Sigmoid colon (tissue), 7 donors: ENCODE results near the gene APOL3. TPM values are rescaled to one million over a fixed set of nuclear protein-coding genes. Genes with fewer than 3 reads are reported as not detected.
A peak's percentile ranks its signal among the peaks of the same experiment; 100 is the strongest.

Experiments used
- DNase-seq: peaks from one replicate; pipeline ENCODE4 v3.0.0-alpha.2; 2019
- H3K27ac ChIP-seq, 4 donors: fragments of 200-600 bp; sonication (generic); one replicate each; pipeline ENCODE4 v1.5.1; 2016 to 2019; ENCODE audit warnings: mild to moderate bottlenecking in 1 of 4
- H3K27me3 ChIP-seq, 3 donors: fragments of 200-600 bp; sonication (generic); one replicate each; pipeline ENCODE4 v1.5.1; 2019; ENCODE audit warnings: mild to moderate bottlenecking in 1 of 3
- H3K36me3 ChIP-seq, 4 donors: fragments of 200-600 bp; sonication (generic); one replicate each; pipeline ENCODE4 v1.5.1; 2016 to 2019
- H3K4me1 ChIP-seq, 4 donors: fragments of 200-600 bp; sonication (generic); one replicate each; pipeline ENCODE4 v1.5.1; 2017 to 2019
- H3K4me3 ChIP-seq, 4 donors: fragments of 200-600 bp; sonication (generic); one replicate each; pipeline ENCODE4 v1.5.1; 2017 to 2019; ENCODE audit warnings: mild to moderate bottlenecking in 2 of 4, moderate library complexity in 1 of 4
- H3K9me3 ChIP-seq, 4 donors: fragments of 200-600 bp in 3 of 4; sonication (generic) in 3 of 4; one replicate each; pipeline versions ENCODE4 v1.5.1 to v1.6.1; 2013 to 2019
- EP300 ChIP-seq, 4 donors: sonication (generic); formaldehyde crosslinking; IDR thresholded peaks; one replicate each; pipeline ENCODE4 v1.6.1; 2017; ENCODE audit warnings: antibody characterized with exemption in 4 of 4
- POLR2A ChIP-seq, 2 donors: fragments of 450-650 bp; IDR thresholded peaks; one replicate each; pipeline ENCODE4 v1.6.1; 2016; ENCODE audit warnings: antibody characterized with exemption in 2 of 2, mild to moderate bottlenecking in 2 of 2, moderate library complexity in 2 of 2
- POLR2AphosphoS5 ChIP-seq, 4 donors: sonication (generic); formaldehyde crosslinking; IDR thresholded peaks; one replicate each; pipeline ENCODE4 v1.6.1; 2017; ENCODE audit warnings: antibody characterized with exemption in 4 of 4
- WGBS, 2 donors: extraction: QIAGEN DNeasy Blood & Tissue Kit; methylation state at CpG; one replicate each; pipeline ENCODE4 v1.1.7; 2013; 5-methylcytosine and 5-hydroxymethylcytosine counted together
- intact Hi-C: fragments of 100-400 bp; cut with DNase I; formaldehyde crosslinking; loops from one replicate; pipeline ENCODE4 v1.15.1; 2023
- polyA plus RNA-seq, 3 donors: library from polyadenylated mRNA; stranded (reverse); fragments of 200-250 nt; gene quantifications; one replicate each; pipeline ENCODE4 v1.2.3, GENCODE V29; 2013
- total RNA-seq, 4 donors: library from RNA; depleted of rRNA; stranded (reverse); fragments of >200 nt; gene quantifications; one replicate each; pipeline ENCODE4 v1.1.0, GENCODE V29; 2016
- TF ChIP-seq, protein P1 (sequence below), 4 experiments: fragments of 450-650 bp in 3 of 4; fragments of 200-600 bp in 1 of 4; IDR thresholded peaks; one replicate each; pipeline ENCODE4 v1.5.1; 2016 to 2019; ENCODE audit warnings: antibody characterized with exemption in 4 of 4, mild to moderate bottlenecking in 3 of 4, moderate library complexity in 2 of 4
- donor health status: healthy with polysubstance abuse.
- donor health status: Bipolar disorder and iron deficiency.
- donor health status: healthy.

APOL3 gene
- total and polyA plus RNA-seq, 7 donors = 7.4 to 48.9 (median 27.4) TPM

DNA sequence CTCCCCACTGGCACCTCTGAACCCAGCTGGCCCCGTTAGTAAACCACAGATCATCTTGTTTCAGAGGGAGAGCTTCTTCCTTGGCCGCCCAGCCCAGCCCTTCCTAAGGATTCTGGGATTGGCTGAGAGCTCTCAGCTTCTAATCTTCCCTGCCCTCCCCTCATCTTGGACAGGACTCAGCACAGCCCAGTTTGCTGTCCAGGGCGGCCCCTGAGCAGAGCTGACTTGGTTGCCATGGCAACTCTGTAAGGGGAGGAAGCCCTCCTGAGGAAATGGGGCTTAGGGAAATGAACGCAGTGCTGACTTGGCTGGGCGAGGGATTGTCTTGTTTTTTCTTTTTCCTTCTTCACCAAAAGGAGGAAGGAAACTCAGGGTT is 36.5 kb upstream of the APOL3 start:
- intact Hi-C loops = loop anchor here (5.0 kb wide), 1 partner anchor 40 kb away; the partner anchor contains the start of gene APOL2
- Histone ChIP-seq H3K9me3 (no peaks in the 10 kb centered on the region), H3K36me3 (no peaks in the 10 kb centered on the region), H3K4me1 (peaks cover 0 to 25% (median 9%) of the 10 kb centered on the region in 4 donors), H3K27ac (peak overlapping the region; percentile 1 to 52 (median 32)), H3K4me3 (no peak overlapping the region), H3K27me3 (no peaks in the 10 kb centered on the region)
- peak; percentile 83 for DNase-seq
- no peak for TF ChIP-seq POLR2A (IDR thresholded peaks at IDR 0.05)
- TF ChIP-seq POLR2AphosphoS5 (IDR thresholded peaks at IDR 0.05) = no peak
- TF ChIP-seq EP300 (IDR thresholded peaks at IDR 0.05) = no peak
- TF ChIP-seq, protein P1, sequence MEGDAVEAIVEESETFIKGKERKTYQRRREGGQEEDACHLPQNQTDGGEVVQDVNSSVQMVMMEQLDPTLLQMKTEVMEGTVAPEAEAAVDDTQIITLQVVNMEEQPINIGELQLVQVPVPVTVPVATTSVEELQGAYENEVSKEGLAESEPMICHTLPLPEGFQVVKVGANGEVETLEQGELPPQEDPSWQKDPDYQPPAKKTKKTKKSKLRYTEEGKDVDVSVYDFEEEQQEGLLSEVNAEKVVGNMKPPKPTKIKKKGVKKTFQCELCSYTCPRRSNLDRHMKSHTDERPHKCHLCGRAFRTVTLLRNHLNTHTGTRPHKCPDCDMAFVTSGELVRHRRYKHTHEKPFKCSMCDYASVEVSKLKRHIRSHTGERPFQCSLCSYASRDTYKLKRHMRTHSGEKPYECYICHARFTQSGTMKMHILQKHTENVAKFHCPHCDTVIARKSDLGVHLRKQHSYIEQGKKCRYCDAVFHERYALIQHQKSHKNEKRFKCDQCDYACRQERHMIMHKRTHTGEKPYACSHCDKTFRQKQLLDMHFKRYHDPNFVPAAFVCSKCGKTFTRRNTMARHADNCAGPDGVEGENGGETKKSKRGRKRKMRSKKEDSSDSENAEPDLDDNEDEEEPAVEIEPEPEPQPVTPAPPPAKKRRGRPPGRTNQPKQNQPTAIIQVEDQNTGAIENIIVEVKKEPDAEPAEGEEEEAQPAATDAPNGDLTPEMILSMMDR (IDR thresholded peaks at IDR 0.05) = no peak
- WGBS, 2 donors = 14 to 41% methylated on average over 5 of the region's 5 CpGs

DNA sequence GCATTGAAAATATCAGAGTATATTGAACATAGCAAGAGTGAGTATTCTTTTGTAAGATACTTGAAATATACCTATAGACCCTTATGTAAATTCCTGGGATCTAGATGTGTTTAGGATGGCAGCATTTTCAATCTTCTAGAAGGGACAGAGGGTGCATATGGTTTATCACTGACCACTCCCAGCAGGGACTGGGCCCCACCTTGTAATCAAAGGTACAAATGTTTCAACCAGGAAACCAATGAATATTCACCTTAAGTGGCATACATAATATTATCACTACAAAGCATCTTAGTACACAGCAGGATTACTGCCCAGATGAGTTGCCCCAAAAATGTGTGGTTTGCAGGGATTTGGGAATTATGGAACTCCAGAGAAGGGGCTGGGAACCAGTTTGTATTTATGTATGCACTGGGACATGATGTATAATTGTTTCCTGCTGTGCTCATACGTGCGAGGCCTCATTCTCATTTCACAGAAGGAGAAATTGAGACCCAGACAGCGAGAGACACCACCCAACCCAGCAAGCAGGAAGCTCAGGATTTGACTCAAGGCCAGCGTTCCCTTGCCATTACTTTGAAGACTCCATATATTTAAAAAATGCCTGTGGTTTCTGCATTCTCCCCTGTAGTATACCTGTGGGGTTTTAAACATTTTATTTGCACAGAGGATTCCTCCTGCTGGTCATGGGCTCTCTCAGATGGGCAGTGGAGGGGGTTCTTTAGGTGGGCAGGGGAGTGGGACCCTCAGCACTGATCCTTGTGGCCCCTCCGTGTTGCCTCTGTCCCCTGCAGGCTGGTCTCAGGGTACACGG is 35.9 kb upstream of the APOL3 start:
- Histone ChIP-seq H3K4me3 (no peak overlapping the region), H3K36me3 (no peaks in the 10 kb centered on the region), H3K9me3 (no peaks in the 10 kb centered on the region), H3K4me1 (peaks cover 0 to 24% (median 4%) of the 10 kb centered on the region in 4 donors), H3K27me3 (no peaks in the 10 kb centered on the region), H3K27ac (peak overlapping the region; percentile 1 to 52 (median 32))
- DNase-seq = no peak
- 52 to 56% methylated on average over 6 of the region's 6 CpGs for WGBS, 2 donors
- no peak for TF ChIP-seq EP300 (IDR thresholded peaks at IDR 0.05)
- TF ChIP-seq, protein P1 (IDR thresholded peaks at IDR 0.05) = no peak
- intact Hi-C loops = loop anchor here (5.0 kb wide), 1 partner anchor 41 kb away; the partner anchor contains the start of gene APOL2

DNA sequence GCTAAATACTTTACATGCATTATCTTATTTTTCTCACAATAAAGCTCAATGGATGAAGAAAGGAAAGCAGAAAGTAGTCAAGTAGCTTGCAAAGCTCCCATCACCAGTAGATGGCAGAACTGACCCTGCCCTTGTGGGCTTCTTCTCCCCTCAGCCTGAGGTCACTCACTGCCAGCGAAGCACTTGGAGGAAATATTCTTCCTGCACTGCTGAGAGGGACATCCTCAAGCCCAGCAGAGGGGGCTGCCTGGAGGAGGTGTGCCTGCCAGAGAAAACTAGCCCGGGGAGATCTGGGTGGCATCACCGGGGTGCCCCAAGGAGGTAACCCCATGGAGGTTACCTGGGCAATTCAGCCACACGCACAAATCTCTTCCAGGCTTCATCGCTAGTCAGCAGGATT is 34.4 kb upstream of the APOL3 start:
- intact Hi-C loops = loop anchor here (1.0 to 5.0 kb wide), 3 partner anchors 42 to 291 kb away; partner anchors contain the start of gene APOL2
- no peak overlapping the region for H3K4me3 ChIP-seq
- TF ChIP-seq EP300 (IDR thresholded peaks at IDR 0.05) = no peak
- TF ChIP-seq, protein P1 (IDR thresholded peaks at IDR 0.05) = peak; percentile 68 to 80 (median 75)
- H3K27me3 ChIP-seq = no peaks in the 10 kb centered on the region
- peak; percentile 88 for DNase-seq
- H3K4me1 ChIP-seq = peaks cover 0 to 28% (median 3%) of the 10 kb centered on the region in 4 donors
- WGBS, 2 donors = 46 to 52% methylated on average over 5 of the region's 5 CpGs
- H3K36me3 ChIP-seq = no peaks in the 10 kb centered on the region
- peak overlapping the region in 1 of 4 donors; percentile 18 for H3K27ac ChIP-seq
- H3K9me3 ChIP-seq = no peaks in the 10 kb centered on the region

DNA sequence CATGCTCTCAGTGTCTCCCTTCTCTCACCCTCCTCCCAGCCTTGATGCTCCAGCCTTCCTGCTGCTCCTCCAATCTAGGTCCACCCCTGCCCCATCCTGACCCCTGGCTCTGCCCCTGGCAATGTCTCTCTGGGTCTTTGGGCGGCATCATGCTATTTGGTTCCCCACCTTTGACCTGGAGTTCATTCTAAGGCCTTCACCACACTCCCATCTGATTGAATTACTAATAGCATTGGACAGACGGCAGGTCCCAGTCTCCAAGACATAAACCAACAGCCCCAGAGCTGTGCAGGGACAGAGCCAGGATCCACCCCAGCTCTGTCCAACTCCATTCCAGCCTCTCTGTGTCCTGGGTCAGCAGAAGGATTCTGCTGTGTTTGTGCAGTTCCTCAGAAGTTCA is 33.8 kb upstream of the APOL3 start:
- TF ChIP-seq POLR2A (IDR thresholded peaks at IDR 0.05) = no peak
- no peak for TF ChIP-seq POLR2AphosphoS5 (IDR thresholded peaks at IDR 0.05)
- TF ChIP-seq, protein P1 (IDR thresholded peaks at IDR 0.05) = no peak
- no peak for TF ChIP-seq EP300 (IDR thresholded peaks at IDR 0.05)
- no peaks in the 10 kb centered on the region for H3K27me3 ChIP-seq
- no peak for DNase-seq

More for the DNA sequence above, 33.8 kb upstream of the APOL3 start:
- intact Hi-C loops = loop anchor here (1.0 to 2.0 kb wide), 2 partner anchors 84 to 292 kb away; no protein-coding TSS in a partner anchor
- H3K4me1 ChIP-seq = peaks cover 0 to 28% (median 3%) of the 10 kb centered on the region in 4 donors
- H3K4me3 ChIP-seq = no peak overlapping the region
- 79 to 89% methylated on average over 2 of the region's 2 CpGs for WGBS, 2 donors
- no peaks in the 10 kb centered on the region for H3K36me3 ChIP-seq
- no peaks in the 10 kb centered on the region for H3K9me3 ChIP-seq
- no peak overlapping the region for H3K27ac ChIP-seq
